Sciatic nerve (tissue), 2 donors: ENCODE results near the gene MIB1. TPM values are rescaled to one million over a fixed set of nuclear protein-coding genes. Genes with fewer than 3 reads are reported as not detected.

Experiments
- ATAC-seq: fragments of 200-7000 bp; cut with Tn5 transposase; one replicate; pipeline ENCODE4 v1.9.1; 2020; ENCODE audit warnings: mild to moderate bottlenecking, moderate library complexity
- DNase-seq: peaks from one replicate; pipeline ENCODE4 v3.0.0-alpha.2; 2020; ENCODE audit warnings: low spot score
- intact Hi-C: fragments of 100-400 bp; cut with DNase I; formaldehyde crosslinking; loops from one replicate; pipeline ENCODE4 v1.14.2; 2022
- total RNA-seq: library from RNA; stranded (reverse); fragmentation: NEBNext Ultra II Directional; extraction: Animal tissue kit (Norgen Biotek cat#: 25700); gene quantifications from one replicate; pipeline ENCODE4 v1.2.1, GENCODE V29; 2021
- donor health status: DM: no; HTN: no; CAD: no.
- donor health status: DM: no; HTN: no; CAD: no.

MIB1 gene
- total RNA-seq, 1 donor from 2014 or later, result 50.4 TPM

GRCh38 chr18:21853775-21854552 lies 113.4 kb downstream of the MIB1 start:
- ATAC-seq, result no peak
- DNase-seq, result no peak
- intact Hi-C loops, result no loop called here

DNA sequence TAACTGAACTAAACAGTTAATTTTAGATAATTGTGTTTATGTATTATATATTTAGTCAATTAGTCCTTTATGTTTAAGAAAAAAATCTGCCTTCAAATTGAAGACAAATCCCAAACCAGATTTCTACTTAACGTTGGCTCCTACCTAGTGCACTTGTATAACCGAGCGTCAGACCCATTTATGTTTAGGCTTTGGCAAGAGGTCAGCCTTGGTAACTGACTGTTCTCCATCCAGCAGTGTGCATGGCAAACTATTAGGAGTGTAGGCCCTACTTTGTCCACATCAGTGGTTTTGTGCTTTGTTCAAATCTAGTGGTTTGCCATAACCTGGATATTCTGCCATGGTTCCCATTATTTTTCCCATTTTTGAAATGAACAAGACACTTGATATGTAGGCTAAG lies 114.8 kb downstream of the MIB1 start:
- intact Hi-C loops, result no loop called here
- DNase-seq (no peak), ATAC-seq (no peak)

DNA sequence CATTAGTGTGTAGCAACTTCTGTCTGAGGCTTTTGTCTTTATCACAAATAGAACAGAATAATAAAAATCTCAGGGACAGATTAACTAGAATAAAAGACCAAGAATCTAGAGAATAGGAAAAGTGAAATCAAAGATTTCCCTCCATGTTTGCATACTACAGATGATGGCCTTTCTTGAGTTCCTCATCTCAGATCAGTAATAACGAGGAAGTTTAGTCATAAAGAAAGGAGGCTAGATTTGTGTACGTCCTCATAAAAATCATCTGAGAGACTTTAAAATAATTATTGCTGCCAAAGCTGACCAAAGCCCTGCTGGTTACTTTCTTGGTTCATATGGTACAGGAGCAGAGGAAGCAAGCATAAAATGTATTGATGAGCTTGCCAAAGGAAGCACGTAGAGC lies 117.3 kb downstream of the MIB1 start:
- ATAC-seq (no peak), DNase-seq (no peak)
- intact Hi-C loops, result no loop called here

DNA sequence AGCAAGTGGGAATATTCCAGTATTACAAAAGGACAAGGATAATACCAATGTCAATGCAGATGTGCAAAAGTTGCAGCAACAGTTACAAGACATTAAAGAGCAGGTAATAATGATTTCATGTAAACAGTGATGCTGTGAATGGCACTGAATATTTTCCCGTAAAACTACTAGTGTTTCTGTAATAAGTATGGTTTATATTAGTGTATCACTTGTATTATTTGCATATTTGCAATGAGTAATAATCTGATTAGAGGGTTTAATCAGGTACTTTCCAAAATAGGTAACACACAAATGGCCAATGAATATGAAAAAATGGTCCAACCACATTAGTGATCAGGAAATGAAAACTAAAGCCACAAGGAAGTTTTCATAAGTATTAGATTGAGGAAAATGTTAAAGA lies 118.0 kb downstream of the MIB1 start:
- no peak for DNase-seq
- intact Hi-C loops, result no loop called here
- no peak for ATAC-seq

DNA sequence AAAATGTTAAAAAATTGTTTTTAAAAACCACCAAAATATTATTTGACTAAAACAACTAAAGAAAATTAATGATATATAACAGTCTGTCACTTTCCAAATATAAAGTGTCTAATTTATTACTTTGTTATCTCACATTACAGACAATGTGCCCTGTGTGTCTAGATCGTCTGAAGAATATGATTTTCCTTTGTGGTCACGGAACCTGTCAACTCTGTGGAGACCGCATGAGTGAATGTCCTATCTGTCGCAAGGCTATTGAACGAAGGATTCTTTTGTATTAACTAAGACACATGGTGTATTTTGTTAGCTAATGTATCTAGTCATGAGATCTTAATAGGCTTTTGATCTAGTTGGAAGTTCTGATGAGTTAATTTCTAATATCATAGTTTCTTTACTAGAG lies 123.8 kb downstream of the MIB1 start:
- DNase-seq (no peak), ATAC-seq (no peak)
- intact Hi-C loops, result no loop called here

DNA sequence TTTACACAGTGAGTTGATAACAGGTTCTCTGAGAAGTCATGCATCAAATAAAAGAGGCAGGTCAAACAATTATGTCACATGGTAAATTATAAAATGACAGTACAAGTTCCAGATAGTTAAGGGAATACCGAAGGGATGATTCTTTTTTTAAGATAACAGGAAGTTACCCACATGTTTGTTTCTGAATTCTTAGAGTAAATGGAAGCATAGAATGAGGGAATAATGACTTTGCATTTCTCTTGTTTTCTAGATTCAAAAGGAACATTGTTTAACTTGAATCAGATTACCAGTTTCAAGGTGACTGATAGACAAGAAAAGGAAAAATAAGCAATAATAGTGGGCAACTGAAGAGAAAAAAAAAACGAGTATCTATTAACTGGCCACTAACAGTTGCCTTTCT lies 124.5 kb downstream of the MIB1 start:
- ATAC-seq, result no peak
- intact Hi-C loops, result no loop called here
- no peak for DNase-seq

DNA sequence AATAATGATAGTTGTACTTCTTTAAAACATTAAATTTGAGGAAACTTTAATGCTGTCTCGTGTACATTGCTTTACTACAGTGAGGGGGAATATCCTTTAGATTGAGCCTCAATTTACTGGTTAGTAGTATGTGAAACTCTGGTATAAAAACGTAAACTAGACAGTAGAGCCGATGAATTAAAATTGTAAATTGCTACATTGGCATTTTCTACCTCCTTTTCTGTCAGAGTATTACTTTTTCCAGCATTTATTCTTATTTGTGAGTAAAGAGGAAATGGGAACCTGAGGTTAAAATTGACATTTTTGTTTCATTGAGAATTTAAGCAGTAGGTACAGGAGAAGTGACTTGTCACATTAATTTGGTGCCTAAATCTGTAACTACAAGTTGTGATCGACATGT lies 128.2 kb downstream of the MIB1 start:
- intact Hi-C loops, result no loop called here
- no peak for DNase-seq
- ATAC-seq, result no peak

GRCh38 chr18:21889570-21889969 lies 149.0 kb downstream of the MIB1 start:
- intact Hi-C loops, result no loop called here
- DNase-seq, result no peak
- no peak for ATAC-seq

DNA sequence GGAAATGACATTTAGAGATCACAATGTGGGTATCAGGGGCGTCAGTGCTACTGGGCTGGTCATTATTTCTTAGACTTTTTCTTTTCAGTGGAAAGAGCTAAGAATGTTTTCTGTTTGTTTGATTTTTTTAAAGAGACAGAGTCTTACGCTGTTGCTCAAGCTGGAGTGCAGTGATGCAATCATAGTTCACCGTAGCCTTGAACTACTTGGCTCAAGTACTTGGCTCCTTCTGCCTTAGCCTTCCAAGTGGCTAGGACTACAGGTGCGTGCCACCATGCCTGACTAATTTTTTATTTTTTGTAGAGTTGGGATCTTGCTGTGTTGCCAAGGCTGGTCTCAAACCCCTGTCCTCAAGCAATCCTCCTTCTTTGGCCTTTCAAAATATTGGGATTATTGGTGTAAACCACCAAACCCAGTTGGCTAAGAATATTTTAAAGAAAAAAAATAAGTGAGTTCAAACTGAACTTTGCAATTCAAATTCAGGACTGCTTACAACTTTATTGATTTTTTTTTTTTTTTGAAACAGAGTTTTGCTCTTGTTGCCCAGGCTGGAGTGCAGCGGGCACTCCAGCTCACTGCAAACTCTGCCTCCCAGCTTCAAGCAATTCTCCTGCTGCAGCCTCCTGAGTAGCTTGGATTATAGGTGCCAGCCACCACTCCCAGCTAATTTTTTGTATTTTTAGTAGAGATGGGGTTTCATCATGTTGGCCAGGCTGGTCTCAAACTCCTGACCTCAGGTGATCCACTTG lies 154.2 kb downstream of the MIB1 start:
- intact Hi-C loops, result no loop called here
- ATAC-seq, result peak; percentile 57
- DNase-seq, result no peak

- intact Hi-C loops, result no loop called here
- ATAC-seq (no peak), DNase-seq (no peak)
Observed at GRCh38 chr18:21896732-21897336, 156.2 kb downstream of the MIB1 start.

GRCh38 chr18:21897811-21898210 lies 157.2 kb downstream of the MIB1 start:
- DNase-seq (no peak), ATAC-seq (peak; percentile 56)
- intact Hi-C loops, result no loop called here

GRCh38 chr18:21900605-21901352 lies 160.2 kb downstream of the MIB1 start:
- ATAC-seq (no peak), DNase-seq (no peak)
- intact Hi-C loops, result no loop called here

DNA sequence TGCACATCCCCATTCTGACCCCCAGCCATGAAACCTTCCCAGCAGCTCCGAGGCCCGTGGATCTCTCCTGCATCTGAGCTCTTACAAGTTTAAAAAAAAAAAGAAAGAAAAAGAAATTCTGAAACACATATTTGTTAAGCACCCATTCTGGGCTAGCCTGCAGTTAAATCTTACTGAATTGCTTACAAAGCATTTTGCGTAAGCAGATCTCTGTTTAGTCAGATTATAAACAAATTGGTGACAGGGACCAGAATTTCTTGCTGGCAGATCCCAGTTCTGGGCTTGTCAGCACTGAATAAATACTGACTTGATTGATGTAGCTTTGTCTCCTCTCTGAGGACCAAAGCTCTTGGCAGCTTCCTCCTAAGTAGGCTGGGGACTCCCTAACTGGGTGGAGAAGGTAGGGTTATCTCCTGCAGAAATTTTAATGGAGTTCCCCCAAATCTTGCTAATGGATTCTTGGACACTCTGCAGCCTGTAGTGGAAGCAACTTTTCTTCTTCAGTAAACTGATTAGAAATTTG lies 160.9 kb downstream of the MIB1 start:
- no peak for DNase-seq
- no peak for ATAC-seq
- intact Hi-C loops, result no loop called here

- ATAC-seq (no peak), DNase-seq (no peak)
- intact Hi-C loops, result no loop called here
Observed at GRCh38 chr18:21903709-21904108, 163.1 kb downstream of the MIB1 start.

- ATAC-seq (peak; percentile 36), DNase-seq (peak; percentile 78)
- intact Hi-C loops, result no loop called here
Observed at GRCh38 chr18:21904856-21905255, 164.3 kb downstream of the MIB1 start.

DNA sequence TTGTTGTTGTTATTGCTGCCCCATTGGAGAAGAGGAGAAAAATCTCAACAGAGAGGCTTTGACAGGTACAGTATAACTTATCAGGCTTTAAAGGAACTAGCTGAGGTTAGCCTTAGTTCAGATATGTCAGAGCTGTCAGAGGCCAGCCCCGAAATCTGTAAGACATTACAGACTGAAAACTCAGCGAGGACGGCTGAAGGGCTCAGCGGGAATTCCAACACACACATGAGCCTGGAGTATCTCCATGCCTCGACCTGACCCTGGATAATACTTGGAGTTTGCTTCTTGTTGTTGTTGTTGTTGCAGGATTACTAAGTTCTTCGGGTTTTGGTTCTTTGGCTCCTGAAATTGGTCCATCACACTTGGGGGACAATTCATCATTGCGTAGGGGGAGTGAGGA lies 166.9 kb downstream of the MIB1 start:
- intact Hi-C loops, result no loop called here
- no peak for ATAC-seq

GRCh38 chr18:21908711-21909110 lies 168.1 kb downstream of the MIB1 start:
- ATAC-seq, result no peak
- intact Hi-C loops, result no loop called here
- DNase-seq, result no peak

More for the DNA sequence above, 166.9 kb downstream of the MIB1 start:
- DNase-seq, result no peak

DNA sequence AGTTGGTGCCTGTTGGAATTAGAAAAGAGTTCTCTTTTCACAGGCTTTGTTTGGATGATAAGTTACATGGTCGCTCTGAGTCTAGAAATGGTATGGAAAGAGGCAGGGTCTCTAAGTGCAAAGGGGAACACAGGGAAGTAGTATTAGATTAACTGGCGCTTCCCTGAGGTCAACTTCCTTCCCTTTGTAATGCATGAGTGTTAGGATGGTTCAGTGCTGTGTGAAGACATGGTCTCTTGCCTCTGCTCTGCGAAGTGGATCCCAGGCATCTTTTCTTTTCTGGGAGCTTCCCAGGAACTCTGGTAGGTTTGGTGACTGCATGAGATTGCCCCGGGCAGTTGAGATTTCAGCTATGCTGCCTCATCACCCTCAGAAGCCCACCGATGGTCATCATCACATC lies 170.3 kb downstream of the MIB1 start:
- intact Hi-C loops, result no loop called here
- no peak for ATAC-seq
- no peak for DNase-seq

DNA sequence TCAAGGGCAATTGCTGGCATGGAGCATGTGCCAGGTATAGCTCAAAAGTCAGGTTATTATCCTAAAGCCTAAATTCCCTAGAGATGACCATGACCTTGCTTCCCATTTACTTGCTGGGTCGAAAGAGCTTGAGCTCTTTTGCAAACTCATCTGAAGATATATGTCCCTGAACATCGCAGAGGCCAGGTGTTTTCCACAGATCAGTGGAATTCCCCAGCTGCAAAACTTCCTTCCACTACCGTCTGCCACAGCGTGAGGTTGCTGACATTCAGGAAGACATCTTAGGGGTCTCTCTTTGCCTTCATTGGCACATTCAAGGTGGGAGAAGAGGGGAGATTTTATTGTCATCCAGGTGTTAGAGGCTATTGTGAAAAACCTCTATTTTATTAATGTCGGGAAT lies 171.0 kb downstream of the MIB1 start:
- ATAC-seq (no peak), DNase-seq (no peak)
- intact Hi-C loops, result no loop called here
